Stomach (tissue), 9 donors: ENCODE measurements around the gene PLTP. TPM values are rescaled to one million over a fixed set of nuclear protein-coding genes. Genes with fewer than 3 reads are reported as not detected.

Source experiments
- DNase-seq, 2 donors: peaks; one replicate each; pipeline versions ENCODE4 v3.0.0 to v3.0.0-alpha.2; 2013 to 2019
- H3K27ac ChIP-seq, 5 donors: fragments of 200-600 bp in 4 of 5; sonication (generic) in 4 of 5; one replicate each; pipeline ENCODE4 v1.5.1; 2013 to 2019; ENCODE audit warnings: mild to moderate bottlenecking in 1 of 5, moderate library complexity in 1 of 5
- H3K27me3 ChIP-seq, 3 donors: fragments of 200-600 bp; sonication (generic); one replicate each; pipeline ENCODE4 v1.5.1; 2017 to 2019; ENCODE audit warnings: mixed run types in 1 of 3
- H3K36me3 ChIP-seq, 4 donors: fragments of 200-600 bp; sonication (generic); 1 replicate in 3 of 4; 2 replicates in 1 of 4; pipeline ENCODE4 v1.5.1; 2016 to 2019
- H3K4me1 ChIP-seq, 4 donors: fragments of 200-600 bp; sonication (generic); one replicate each; pipeline ENCODE4 v1.5.1; 2016 to 2019
- H3K4me3 ChIP-seq, 4 donors: fragments of 200-600 bp; sonication (generic) in 3 of 4; one replicate each; pipeline ENCODE4 v1.5.1; 2016 to 2019; ENCODE audit warnings: mild to moderate bottlenecking in 1 of 4
- H3K9me3 ChIP-seq, 4 donors: fragments of 200-600 bp; sonication (generic); one replicate each; pipeline ENCODE4 v1.5.1; 2016 to 2019
- EP300 ChIP-seq: sonication (generic); formaldehyde crosslinking; IDR thresholded peaks from one replicate; pipeline ENCODE4 v1.6.1; 2017; ENCODE audit warnings: antibody characterized with exemption
- POLR2A ChIP-seq, 4 donors: fragments of 450-650 bp; IDR thresholded peaks; one replicate each; pipeline ENCODE4 v1.6.1; 2016; ENCODE audit warnings: antibody characterized with exemption in 4 of 4, control low read depth in 2 of 4, mild to moderate bottlenecking in 1 of 4, moderate library complexity in 1 of 4
- POLR2AphosphoS5 ChIP-seq, 3 donors: sonication (generic); formaldehyde crosslinking; IDR thresholded peaks; one replicate each; pipeline ENCODE4 v1.6.1; 2016; ENCODE audit warnings: antibody characterized with exemption in 3 of 3
- WGBS, 5 donors: extraction: QIAGEN DNeasy Blood & Tissue Kit in 3 of 5; methylation state at CpG; one replicate each; pipeline versions ENCODE4 v1.1.5 to v1.1.7; 2013 to 2018; 5-methylcytosine and 5-hydroxymethylcytosine counted together
- intact Hi-C: fragments of 100-400 bp; cut with DNase I; formaldehyde crosslinking; loops from one replicate; pipeline ENCODE4 v1.15.1; 2023; ENCODE audit warnings: low total_unique reads
- polyA plus RNA-seq, 3 donors: library from polyadenylated mRNA; stranded (reverse); fragments of 200-250 nt; gene quantifications; one replicate each; pipeline ENCODE4 v1.2.3, GENCODE V29; 2013
- total RNA-seq, 5 donors: library from RNA; depleted of rRNA; stranded (reverse); fragments of >200 nt; gene quantifications; one replicate each; pipeline versions ENCODE4 v1.1.0 to v1.2.3, GENCODE V29; 2014 to 2016
- TF ChIP-seq, protein P1 (sequence below), 7 experiments: fragments of 450-650 bp in 4 of 7; fragments of 200-600 bp in 3 of 7; sonication (generic) in 3 of 7; IDR thresholded peaks; one replicate each; pipeline ENCODE4 v1.5.1; 2016 to 2019; ENCODE audit warnings: antibody characterized with exemption in 7 of 7, control low read depth in 2 of 7, mild to moderate bottlenecking in 1 of 7
- donor health status: healthy with polysubstance abuse.
- donor health status: Bipolar disorder and iron deficiency.
- donor health status: healthy.

The PLTP gene
- total and polyA plus RNA-seq, 8 donors, result 22.0 to 313 (median 55.9) TPM

- intact Hi-C loops, result no loop called here
- Histone ChIP-seq H3K36me3 (no peaks in the 10 kb centered on the region), H3K9me3 (no peaks in the 10 kb centered on the region), H3K27ac (peak overlapping the region; percentile 29 to 83 (median 52)), H3K27me3 (no peaks in the 10 kb centered on the region), H3K4me1 (peaks cover 19 to 67% (median 37%) of the 10 kb centered on the region in 4 donors), H3K4me3 (no peak overlapping the region)
- WGBS, 5 donors, result 63 to 83% (median 70%) methylated on average over 5 of the region's 5 CpGs
- DNase-seq, result peak in 1 of 2 donors; percentile 83
- TF ChIP-seq POLR2AphosphoS5 (IDR thresholded peaks at IDR 0.05), result no peak
- no peak for TF ChIP-seq EP300
- TF ChIP-seq, protein P1, sequence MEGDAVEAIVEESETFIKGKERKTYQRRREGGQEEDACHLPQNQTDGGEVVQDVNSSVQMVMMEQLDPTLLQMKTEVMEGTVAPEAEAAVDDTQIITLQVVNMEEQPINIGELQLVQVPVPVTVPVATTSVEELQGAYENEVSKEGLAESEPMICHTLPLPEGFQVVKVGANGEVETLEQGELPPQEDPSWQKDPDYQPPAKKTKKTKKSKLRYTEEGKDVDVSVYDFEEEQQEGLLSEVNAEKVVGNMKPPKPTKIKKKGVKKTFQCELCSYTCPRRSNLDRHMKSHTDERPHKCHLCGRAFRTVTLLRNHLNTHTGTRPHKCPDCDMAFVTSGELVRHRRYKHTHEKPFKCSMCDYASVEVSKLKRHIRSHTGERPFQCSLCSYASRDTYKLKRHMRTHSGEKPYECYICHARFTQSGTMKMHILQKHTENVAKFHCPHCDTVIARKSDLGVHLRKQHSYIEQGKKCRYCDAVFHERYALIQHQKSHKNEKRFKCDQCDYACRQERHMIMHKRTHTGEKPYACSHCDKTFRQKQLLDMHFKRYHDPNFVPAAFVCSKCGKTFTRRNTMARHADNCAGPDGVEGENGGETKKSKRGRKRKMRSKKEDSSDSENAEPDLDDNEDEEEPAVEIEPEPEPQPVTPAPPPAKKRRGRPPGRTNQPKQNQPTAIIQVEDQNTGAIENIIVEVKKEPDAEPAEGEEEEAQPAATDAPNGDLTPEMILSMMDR (IDR thresholded peaks at IDR 0.05), result no peak
These were observed 5.8 kb upstream of the PLTP start for GRCh38 chr20:45917790-45918141.

- DNase-seq, result no peak
- Histone ChIP-seq H3K4me3 (no peak overlapping the region), H3K27me3 (peaks cover 0 to 11% (median 0%) of the 10 kb centered on the region in 3 donors), H3K36me3 (peaks cover 0 to 4% (median 0%) of the 10 kb centered on the region in 4 donors), H3K4me1 (peaks cover 13 to 58% (median 28%) of the 10 kb centered on the region in 4 donors), H3K27ac (peak overlapping the region in 2 of 5 donors; percentile 84 to 86), H3K9me3 (no peaks in the 10 kb centered on the region)
- TF ChIP-seq, protein P1 (IDR thresholded peaks at IDR 0.05), result no peak
- TF ChIP-seq EP300, result no peak
- TF ChIP-seq POLR2A (IDR thresholded peaks at IDR 0.05), result no peak
- TF ChIP-seq POLR2AphosphoS5 (IDR thresholded peaks at IDR 0.05), result no peak
- whole genome bisulfite sequencing, 5 donors, result 56 to 72% (median 64%) methylated on average over 5 of the region's 5 CpGs
- intact Hi-C loops, result no loop called here
These were observed 1.2 kb upstream of the PLTP start for GRCh38 chr20:45913116-45913515.

GRCh38 chr20:45912344-45912682 lies 358 bp upstream of the PLTP start:
- Histone ChIP-seq H3K27me3 (peaks cover 0 to 11% (median 0%) of the 10 kb centered on the region in 3 donors), H3K36me3 (peaks cover 0 to 12% (median 2%) of the 10 kb centered on the region in 4 donors), H3K9me3 (no peaks in the 10 kb centered on the region), H3K27ac (peak overlapping the region; percentile 84 to 88 (median 85)), H3K4me1 (peaks cover 13 to 57% (median 25%) of the 10 kb centered on the region in 4 donors), H3K4me3 (peak overlapping the region; percentile 54 to 61 (median 58))
- DNase-seq, result no peak
- WGBS, 5 donors, result 19 to 45% (median 30%) methylated on average over 4 of the region's 4 CpGs
- intact Hi-C loops, result no loop called here
- no peak for TF ChIP-seq POLR2AphosphoS5 (IDR thresholded peaks at IDR 0.05)
- TF ChIP-seq EP300, result no peak
- no peak for TF ChIP-seq POLR2A (IDR thresholded peaks at IDR 0.05)
- TF ChIP-seq, protein P1 (IDR thresholded peaks at IDR 0.05), result no peak

DNA sequence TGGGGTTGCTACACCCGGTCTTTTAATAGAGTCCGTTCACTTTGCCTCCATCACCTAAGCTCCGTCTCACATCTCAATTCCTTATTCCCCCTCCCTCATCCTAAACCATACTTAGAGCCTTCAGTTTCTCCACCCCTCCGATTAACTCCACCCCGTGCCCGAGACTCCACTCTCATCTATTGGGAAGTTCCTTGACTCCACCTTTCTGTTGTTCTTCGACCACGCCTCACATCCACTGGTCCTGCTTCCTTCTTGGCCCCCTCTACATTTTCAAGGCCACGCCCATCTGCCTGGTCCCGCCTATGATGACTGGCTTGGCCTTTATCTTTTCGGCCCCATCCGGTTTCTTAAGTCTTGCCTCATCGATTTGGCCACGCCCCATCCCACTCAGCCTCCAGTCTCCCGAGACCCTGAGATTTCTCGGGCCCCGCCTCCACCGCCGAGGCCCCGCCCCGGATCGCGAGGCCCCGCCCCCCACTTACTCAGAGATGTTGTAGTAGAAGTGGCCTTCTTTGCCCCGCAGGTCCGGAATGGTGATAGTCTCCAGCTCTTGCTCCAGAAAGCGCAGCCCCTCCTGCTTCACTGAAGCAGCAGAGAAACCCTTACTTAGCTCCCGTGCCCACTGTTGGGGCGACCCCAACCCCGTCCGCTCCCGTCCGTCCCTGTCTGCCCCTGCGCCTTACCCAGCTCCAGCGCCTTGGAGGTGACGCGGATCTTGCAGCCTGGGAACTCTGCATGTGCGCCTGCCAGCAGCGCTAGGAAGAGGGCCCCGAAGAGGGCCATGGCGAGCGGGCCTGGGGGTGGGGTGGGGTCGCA lies 1.1 kb downstream of the PLTP start:
- peak overlapping the region; percentile 84 to 88 (median 85) for H3K27ac ChIP-seq
- TF ChIP-seq POLR2AphosphoS5 (IDR thresholded peaks at IDR 0.05) (peak in 2 of 3 donors; percentile 70 to 87), EP300 (no peak)
- intact Hi-C loops, result no loop called here

More for the DNA sequence above, 1.1 kb downstream of the PLTP start:
- 1 to 3% (median 2%) methylated on average over 26 to 43 of the region's 43 CpGs for WGBS, 5 donors
- H3K27me3 ChIP-seq, result peaks cover 0 to 11% (median 0%) of the 10 kb centered on the region in 3 donors
- peaks cover 0 to 25% (median 12%) of the 10 kb centered on the region in 4 donors for H3K36me3 ChIP-seq
- peak; percentile 98 to 99 for DNase-seq
- H3K9me3 ChIP-seq, result no peaks in the 10 kb centered on the region
- H3K4me1 ChIP-seq, result peaks cover 13 to 54% (median 25%) of the 10 kb centered on the region in 4 donors
- peak overlapping the region; percentile 54 to 61 (median 58) for H3K4me3 ChIP-seq
